ENCODE data around the gene CSNK1G2. TPM values are rescaled to one million over a fixed set of nuclear protein-coding genes. Genes with fewer than 3 reads are reported as not detected.
A peak's percentile ranks its signal among the peaks of the same experiment; 100 is the strongest.

The CSNK1G2 gene
- total and polyA plus RNA-seq, 2 of the 13 experiments (the other 11 are each of a cell fraction or from before 2014, with no cell fraction given), result 53.8 to 72.5 TPM

DNA sequence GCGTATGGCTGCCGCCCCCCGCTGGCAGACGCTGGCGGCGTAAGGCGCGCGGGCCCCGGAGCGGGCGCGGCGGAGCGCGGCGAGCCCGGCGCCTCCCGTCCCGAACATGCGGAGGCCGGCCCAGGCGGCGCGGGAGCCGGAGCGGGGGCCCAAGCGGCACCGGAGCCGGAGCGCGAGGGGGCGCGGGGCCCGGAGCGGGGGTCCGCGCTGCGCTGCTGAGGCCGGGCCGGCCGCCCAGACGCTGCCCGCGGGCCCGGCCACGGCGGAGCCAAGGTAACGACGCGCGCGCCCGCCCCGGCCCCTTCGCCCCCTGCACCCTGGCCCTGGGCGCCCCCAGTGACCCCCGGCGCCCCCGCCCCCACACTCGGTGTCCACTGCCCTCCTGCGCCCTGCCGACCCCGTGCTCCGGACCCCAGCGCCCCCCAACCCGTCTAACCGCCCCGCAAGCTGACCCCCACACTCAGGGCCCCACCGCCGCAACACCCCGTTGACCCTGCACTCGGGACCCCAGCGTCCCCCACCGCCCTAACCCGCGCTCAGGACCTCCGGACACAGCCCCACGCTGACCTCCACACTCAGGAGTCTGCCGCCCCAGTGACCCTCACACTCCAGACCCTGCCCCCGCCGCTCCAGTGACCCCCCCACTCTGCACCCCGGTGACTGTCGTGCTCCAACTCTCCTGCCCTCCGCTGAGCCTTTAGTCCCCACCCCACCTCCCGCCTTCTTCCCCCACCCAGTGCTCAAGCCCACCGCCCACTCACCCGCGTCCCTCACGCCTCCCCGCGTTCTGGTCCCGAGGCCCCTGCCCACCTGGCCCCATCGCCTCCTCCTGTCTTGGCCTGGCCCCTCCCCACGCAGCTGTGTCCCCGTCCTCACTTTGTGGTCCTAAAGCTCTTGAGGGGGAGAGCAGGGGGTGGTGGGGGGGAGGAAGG is at the start of gene CSNK1G2 (continued):
- no peak for TF ChIP-seq SMAD1 (CRISPR knock-in tag; IDR thresholded peaks at IDR 0.05; ENCODE audit: borderline replicate concordance, low read depth)
- TF ChIP-seq USF2 (IDR thresholded peaks at IDR 0.05; ENCODE audit: low read depth, low read length), result no peak
- no peak for TF ChIP-seq USF2 (CRISPR knock-in tag; IDR thresholded peaks at IDR 0.05; ENCODE audit: borderline replicate concordance)
- no peak for TF ChIP-seq MTA1 (CRISPR knock-in tag; IDR thresholded peaks at IDR 0.05; ENCODE audit: borderline replicate concordance)
- TF ChIP-seq NCOA5 (CRISPR knock-in tag; IDR thresholded peaks at IDR 0.05), result no peak
- TF ChIP-seq NAIF1 (CRISPR knock-in tag; IDR thresholded peaks at IDR 0.05; ENCODE audit: borderline replicate concordance), result no peak
- TF ChIP-seq, protein P1, sequence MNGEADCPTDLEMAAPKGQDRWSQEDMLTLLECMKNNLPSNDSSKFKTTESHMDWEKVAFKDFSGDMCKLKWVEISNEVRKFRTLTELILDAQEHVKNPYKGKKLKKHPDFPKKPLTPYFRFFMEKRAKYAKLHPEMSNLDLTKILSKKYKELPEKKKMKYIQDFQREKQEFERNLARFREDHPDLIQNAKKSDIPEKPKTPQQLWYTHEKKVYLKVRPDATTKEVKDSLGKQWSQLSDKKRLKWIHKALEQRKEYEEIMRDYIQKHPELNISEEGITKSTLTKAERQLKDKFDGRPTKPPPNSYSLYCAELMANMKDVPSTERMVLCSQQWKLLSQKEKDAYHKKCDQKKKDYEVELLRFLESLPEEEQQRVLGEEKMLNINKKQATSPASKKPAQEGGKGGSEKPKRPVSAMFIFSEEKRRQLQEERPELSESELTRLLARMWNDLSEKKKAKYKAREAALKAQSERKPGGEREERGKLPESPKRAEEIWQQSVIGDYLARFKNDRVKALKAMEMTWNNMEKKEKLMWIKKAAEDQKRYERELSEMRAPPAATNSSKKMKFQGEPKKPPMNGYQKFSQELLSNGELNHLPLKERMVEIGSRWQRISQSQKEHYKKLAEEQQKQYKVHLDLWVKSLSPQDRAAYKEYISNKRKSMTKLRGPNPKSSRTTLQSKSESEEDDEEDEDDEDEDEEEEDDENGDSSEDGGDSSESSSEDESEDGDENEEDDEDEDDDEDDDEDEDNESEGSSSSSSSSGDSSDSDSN (CRISPR knock-in tag; IDR thresholded peaks at IDR 0.05), result no peak
- peak; percentile 85 for TF ChIP-seq HNRNPLL (IDR thresholded peaks at IDR 0.05; ENCODE audit: low read depth, low read length, poor library complexity, severe bottlenecking)
- TF ChIP-seq, protein P2, sequence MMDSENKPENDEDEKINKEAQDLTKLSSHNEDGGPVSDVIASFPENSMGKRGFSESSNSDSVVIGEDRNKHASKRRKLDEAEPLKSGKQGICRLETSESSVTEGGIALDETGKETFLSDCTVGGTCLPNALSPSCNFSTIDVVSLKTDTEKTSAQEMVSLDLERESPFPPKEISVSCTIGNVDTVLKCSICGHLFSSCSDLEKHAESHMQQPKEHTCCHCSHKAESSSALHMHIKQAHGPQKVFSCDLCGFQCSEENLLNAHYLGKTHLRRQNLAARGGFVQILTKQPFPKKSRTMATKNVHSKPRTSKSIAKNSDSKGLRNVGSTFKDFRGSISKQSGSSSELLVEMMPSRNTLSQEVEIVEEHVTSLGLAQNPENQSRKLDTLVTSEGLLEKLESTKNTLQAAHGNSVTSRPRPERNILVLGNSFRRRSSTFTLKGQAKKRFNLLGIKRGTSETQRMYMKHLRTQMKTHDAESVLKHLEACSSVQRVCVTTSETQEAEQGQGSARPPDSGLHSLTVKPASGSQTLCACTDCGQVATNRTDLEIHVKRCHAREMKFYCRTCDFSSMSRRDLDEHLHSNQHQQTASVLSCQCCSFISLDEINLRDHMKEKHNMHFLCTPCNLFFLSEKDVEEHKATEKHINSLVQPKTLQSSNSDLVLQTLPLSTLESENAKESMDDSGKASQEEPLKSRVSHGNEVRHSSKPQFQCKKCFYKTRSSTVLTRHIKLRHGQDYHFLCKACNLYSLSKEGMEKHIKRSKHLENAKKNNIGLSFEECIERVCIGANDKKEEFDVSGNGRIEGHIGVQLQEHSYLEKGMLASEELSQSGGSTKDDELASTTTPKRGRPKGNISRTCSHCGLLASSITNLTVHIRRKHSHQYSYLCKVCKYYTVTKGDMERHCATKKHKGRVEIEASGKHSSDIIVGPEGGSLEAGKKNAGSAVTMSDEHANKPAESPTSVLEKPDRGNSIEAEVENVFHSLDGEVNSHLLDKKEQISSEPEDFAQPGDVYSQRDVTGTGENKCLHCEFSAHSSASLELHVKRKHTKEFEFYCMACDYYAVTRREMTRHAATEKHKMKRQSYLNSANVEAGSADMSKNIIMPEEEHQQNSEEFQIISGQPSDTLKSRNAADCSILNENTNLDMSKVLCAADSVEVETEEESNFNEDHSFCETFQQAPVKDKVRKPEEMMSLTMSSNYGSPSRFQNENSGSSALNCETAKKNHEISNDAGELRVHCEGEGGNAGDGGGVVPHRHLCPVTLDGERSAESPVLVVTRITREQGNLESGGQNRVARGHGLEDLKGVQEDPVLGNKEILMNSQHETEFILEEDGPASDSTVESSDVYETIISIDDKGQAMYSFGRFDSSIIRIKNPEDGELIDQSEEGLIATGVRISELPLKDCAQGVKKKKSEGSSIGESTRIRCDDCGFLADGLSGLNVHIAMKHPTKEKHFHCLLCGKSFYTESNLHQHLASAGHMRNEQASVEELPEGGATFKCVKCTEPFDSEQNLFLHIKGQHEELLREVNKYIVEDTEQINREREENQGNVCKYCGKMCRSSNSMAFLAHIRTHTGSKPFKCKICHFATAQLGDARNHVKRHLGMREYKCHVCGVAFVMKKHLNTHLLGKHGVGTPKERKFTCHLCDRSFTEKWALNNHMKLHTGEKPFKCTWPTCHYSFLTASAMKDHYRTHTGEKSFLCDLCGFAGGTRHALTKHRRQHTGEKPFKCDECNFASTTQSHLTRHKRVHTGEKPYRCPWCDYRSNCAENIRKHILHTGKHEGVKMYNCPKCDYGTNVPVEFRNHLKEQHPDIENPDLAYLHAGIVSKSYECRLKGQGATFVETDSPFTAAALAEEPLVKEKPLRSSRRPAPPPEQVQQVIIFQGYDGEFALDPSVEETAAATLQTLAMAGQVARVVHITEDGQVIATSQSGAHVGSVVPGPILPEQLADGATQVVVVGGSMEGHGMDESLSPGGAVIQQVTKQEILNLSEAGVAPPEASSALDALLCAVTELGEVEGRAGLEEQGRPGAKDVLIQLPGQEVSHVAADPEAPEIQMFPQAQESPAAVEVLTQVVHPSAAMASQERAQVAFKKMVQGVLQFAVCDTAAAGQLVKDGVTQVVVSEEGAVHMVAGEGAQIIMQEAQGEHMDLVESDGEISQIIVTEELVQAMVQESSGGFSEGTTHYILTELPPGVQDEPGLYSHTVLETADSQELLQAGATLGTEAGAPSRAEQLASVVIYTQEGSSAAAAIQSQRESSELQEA (CRISPR knock-in tag; IDR thresholded peaks at IDR 0.05; ENCODE audit: not compliant biosample characterization), result no peak
- 0 out of 2 replicates have a peak, but pooled peaks have one; percentile 4 for TF ChIP-seq MAX (IDR thresholded peaks at IDR 0.05)
- TF ChIP-seq NONO (IDR thresholded peaks at IDR 0.05), result no peak
- no peak for TF ChIP-seq NONO (CRISPR knock-in tag; conservative IDR thresholded peaks at IDR 0.05)
- TF ChIP-seq FOXO4 (CRISPR knock-in tag; conservative IDR thresholded peaks at IDR 0.05), result no peak
